HepG2 (cell line): ENCODE data around the gene PRR14. TPM values are rescaled to one million over a fixed set of nuclear protein-coding genes. Genes with fewer than 3 reads are reported as not detected.

ENCODE experiments used
- ELF3 ChIP-seq: IDR thresholded peaks from 2 replicates; pipeline ENCODE4 v1.6.1; 2016; ENCODE audit warnings: missing genetic modification reagents, missing compliant biosample characterization
- GTF2F1 ChIP-seq: fragments of 150-350 bp; IDR thresholded peaks from 2 replicates; pipeline ENCODE4 v1.6.1; 2014; ENCODE audit warnings: low read length
- HBP1 ChIP-seq: IDR thresholded peaks from 2 replicates; pipeline ENCODE4 v1.6.1; 2016; ENCODE audit warnings: low read depth, control low read depth
- MAFK ChIP-seq, 2 experiments: IDR thresholded peaks in 1 of 2; conservative IDR thresholded peaks in 1 of 2; 2 replicates each; pipeline ENCODE4 v1.6.1; 2011; ENCODE audit warnings: improper control_type of control experiment in 2 of 2, low read length in 2 of 2
- MXD3 ChIP-seq: IDR thresholded peaks from 2 replicates; pipeline ENCODE4 v1.6.1; 2016; ENCODE audit warnings: mild to moderate bottlenecking, missing biosample characterization, missing genetic modification reagents
- NCOA5 ChIP-seq: sonication (generic); formaldehyde crosslinking; IDR thresholded peaks from 2 replicates; pipeline ENCODE4 v1.4.0; 2020; ENCODE audit warnings: missing genetic modification reagents
- ONECUT2 ChIP-seq: sonication (generic); formaldehyde crosslinking; IDR thresholded peaks from 2 replicates; pipeline ENCODE4 v1.4.0; 2020; ENCODE audit warnings: missing genetic modification reagents
- SAFB2 ChIP-seq: sonication (generic); formaldehyde crosslinking; IDR thresholded peaks from 2 replicates; pipeline ENCODE4 v1.5.1; 2020; ENCODE audit warnings: missing genetic modification reagents, low read depth, mild to moderate bottlenecking, borderline replicate concordance
- SMC3 ChIP-seq: IDR thresholded peaks from 2 replicates; pipeline ENCODE4 v1.6.1; 2011; ENCODE audit warnings: low read length, improper control_type of control experiment
- SRY ChIP-seq: sonication (generic); formaldehyde crosslinking; IDR thresholded peaks from 2 replicates; pipeline ENCODE4 v1.8.0; 2022; ENCODE audit warnings: mild to moderate bottlenecking, missing genetic modification reagents
- TBP ChIP-seq: sonication (generic); formaldehyde crosslinking; IDR thresholded peaks from 2 replicates; pipeline ENCODE4 v1.5.0; 2020; ENCODE audit warnings: missing genetic modification reagents
- UBTF ChIP-seq: sonication (generic); formaldehyde crosslinking; IDR thresholded peaks from 2 replicates; pipeline ENCODE4 v1.4.0; 2020; ENCODE audit warnings: mild to moderate bottlenecking, missing genetic modification reagents
- YEATS4 ChIP-seq: sonication (generic); formaldehyde crosslinking; IDR thresholded peaks from 2 replicates; pipeline ENCODE4 v1.4.0; 2020; ENCODE audit warnings: missing genetic modification reagents, borderline replicate concordance
- ZBTB42 ChIP-seq: sonication (generic); formaldehyde crosslinking; IDR thresholded peaks from 2 replicates; pipeline ENCODE4 v1.5.0; 2020; ENCODE audit warnings: mild to moderate bottlenecking, missing genetic modification reagents
- ZFP41 ChIP-seq: sonication (generic); formaldehyde crosslinking; IDR thresholded peaks from 2 replicates; pipeline ENCODE4 v1.4.0; 2020; ENCODE audit warnings: mild to moderate bottlenecking, missing genetic modification reagents, borderline replicate concordance
- ZNF160 ChIP-seq: sonication (generic); formaldehyde crosslinking; IDR thresholded peaks from 2 replicates; pipeline ENCODE4 v1.8.0; 2022; ENCODE audit warnings: mild to moderate bottlenecking, inconsistent platforms, missing genetic modification reagents
- ZNF367 ChIP-seq: sonication (generic); formaldehyde crosslinking; IDR thresholded peaks from 2 replicates; pipeline ENCODE4 v1.4.0; 2020; ENCODE audit warnings: missing genetic modification reagents, borderline replicate concordance
- ZNF382 ChIP-seq: sonication (generic); formaldehyde crosslinking; IDR thresholded peaks from 2 replicates; pipeline ENCODE4 v1.5.0; 2020; ENCODE audit warnings: missing genetic modification reagents, mild to moderate bottlenecking, borderline replicate concordance
- ZNF556 ChIP-seq: sonication (generic); formaldehyde crosslinking; IDR thresholded peaks from 2 replicates; pipeline ENCODE4 v1.4.0; 2020; ENCODE audit warnings: mild to moderate bottlenecking, missing genetic modification reagents, borderline replicate concordance
- ZNF775 ChIP-seq: sonication (generic); formaldehyde crosslinking; IDR thresholded peaks from 2 replicates; pipeline ENCODE4 v1.4.0; 2020; ENCODE audit warnings: missing genetic modification reagents, mild to moderate bottlenecking, moderate library complexity, borderline replicate concordance
- ZNF788 ChIP-seq: sonication (generic); formaldehyde crosslinking; IDR thresholded peaks from 2 replicates; pipeline ENCODE4 v1.5.0; 2020; ENCODE audit warnings: mild to moderate bottlenecking, missing genetic modification reagents, borderline replicate concordance
- ZSCAN12 ChIP-seq: sonication (generic); formaldehyde crosslinking; IDR thresholded peaks from 2 replicates; pipeline ENCODE4 v1.9.0; 2021; ENCODE audit warnings: mild to moderate bottlenecking, missing genetic modification reagents
- ZUFSP ChIP-seq: sonication (generic); formaldehyde crosslinking; IDR thresholded peaks from 2 replicates; pipeline ENCODE4 v1.9.0; 2021; ENCODE audit warnings: missing genetic modification reagents, mild to moderate bottlenecking, borderline replicate concordance
- polyA plus RNA-seq, 8 experiments: library from polyadenylated mRNA; depleted of rRNA in 3 of 8; stranded (reverse) in 7 of 8; unstranded in 1 of 8; fragments of >200 nt; fragmentation: Illumina TruSeq in 4 of 8; extraction: Trizol in 4 of 8; gene quantifications; 2 replicates each; pipeline versions ENCODE4 v1.2.1 to v1.2.3, GENCODE V29; 2011 to 2016; ENCODE audit warnings: low read depth in 4 of 8, missing spikeins in 1 of 8, mixed read lengths in 1 of 8; ENCODE audit not compliant: insufficient read depth in 1 of 8
- total RNA-seq, 5 experiments: library from RNA; depleted of rRNA; stranded (reverse); fragments of >200 nt; fragmentation: Illumina TruSeq; extraction: Trizol; gene quantifications; 2 replicates each; pipeline ENCODE4 v1.2.3, GENCODE V29; 2016; ENCODE audit warnings: low read depth in 1 of 5

PRR14 gene
- total and polyA plus RNA-seq, 2 of the 13 experiments (the other 11 are each of a cell fraction or from before 2014, with no cell fraction given), result 8.4 to 11.0 TPM

GRCh38 chr16:30609926-30610839 is 40.6 kb upstream of the PRR14 start, which contains the start of gene ZNF689 (continued):
- 0 out of 2 replicates have a peak, but pooled peaks have one; percentile 60 for TF ChIP-seq ZBTB42 (CRISPR knock-in tag)
- peak; percentile 91 for TF ChIP-seq ZNF367 (CRISPR knock-in tag)
- TF ChIP-seq ZNF382 (CRISPR knock-in tag), result no peak
- peak; percentile 49; the same call in 1 of the 2 replicates for TF ChIP-seq ZSCAN12 (CRISPR knock-in tag)
- TF ChIP-seq SMC3, result no peak
- TF ChIP-seq YEATS4 (CRISPR knock-in tag), result peak; percentile 99
- peak; percentile 91 for TF ChIP-seq ZNF788 (CRISPR knock-in tag)
- TF ChIP-seq ZUFSP (CRISPR knock-in tag), result no peak
- TF ChIP-seq HBP1 (CRISPR knock-in tag), result peak; percentile 84
- 0 out of 2 replicates have a peak, but pooled peaks have one; percentile 45 for TF ChIP-seq TBP
- TF ChIP-seq GTF2F1, result no peak
- TF ChIP-seq MAFK (conservative IDR thresholded peaks at IDR 0.05 in 1 of 2, IDR thresholded peaks at IDR 0.05 in 1 of 2; ENCODE audit: low read length in 2 of 2), result no peak
- TF ChIP-seq ELF3 (CRISPR knock-in tag), result peak; percentile 88
- TF ChIP-seq ZNF556 (CRISPR knock-in tag), result peak; percentile 89
- peak; percentile 88 for TF ChIP-seq SAFB2
- TF ChIP-seq ZNF775 (CRISPR knock-in tag), result no peak; the same call in 1 of the 2 replicates
- peak; percentile 89 for TF ChIP-seq MXD3 (CRISPR knock-in tag)
- peak; percentile 68; the same call in 1 of the 2 replicates for TF ChIP-seq ZFP41
- TF ChIP-seq ZNF160, result no peak; the same call in none of the 2 replicates
- TF ChIP-seq ONECUT2 (CRISPR knock-in tag), result peak; percentile 100
- peak; percentile 99 for TF ChIP-seq UBTF
- TF ChIP-seq SRY (CRISPR knock-in tag), result peak; percentile 97
- TF ChIP-seq NCOA5 (CRISPR knock-in tag), result no peak
